Naive thymus-derived CD4-positive, alpha-beta T cell (primary cell): Measurements from ENCODE around the gene SLC24A2. TPM values are rescaled to one million over a fixed set of nuclear protein-coding genes. Genes with fewer than 3 reads are reported as not detected.

ENCODE experiments used
- ATAC-seq: fragments of 150-1000 bp; cut with Tn5 transposase; 2 replicates; pipeline ENCODE4 v1.10.0; 2021; ENCODE audit warnings: mild to moderate bottlenecking, moderate library complexity
- CTCF ChIA-PET: fragments of 350-600 bp; sonication (Branson Sonifier 250); formaldehyde crosslinking; loops from one replicate; lab custom pipeline; 2021; ENCODE audit warnings: antibody characterized with exemption; lab: Charles Lee
- POLR2A ChIA-PET: fragments of 350-600 bp; sonication (Branson Sonifier 250); formaldehyde crosslinking; loops from one replicate; lab custom pipeline; 2021; ENCODE audit warnings: antibody characterized with exemption, inconsistent platforms; lab: Charles Lee
- DNase-seq, 9 donors: peaks; one replicate each; pipeline versions ENCODE4 v3.0.0 to v3.0.0-alpha.2; 2020 to 2022; ENCODE audit warnings: mixed read lengths in 1 of 9
- H3K27ac ChIP-seq: one replicate; pipeline ENCODE4 v1.7.0; 2013; ENCODE audit warnings: mild to moderate bottlenecking, low read depth, low read length, moderate library complexity
- H3K27me3 ChIP-seq, 2 donors: one replicate each; pipeline ENCODE4 v1.7.0; 2013; ENCODE audit warnings: low read length in 2 of 2, mild to moderate bottlenecking in 2 of 2, moderate library complexity in 2 of 2; ENCODE audit not compliant: control insufficient read depth in 2 of 2, insufficient read depth in 2 of 2
- H3K36me3 ChIP-seq, 3 experiments: 1 replicate in 2 of 3; 2 replicates in 1 of 3; pipeline ENCODE4 v1.7.0; 2013; ENCODE audit warnings: low read length in 3 of 3, mild to moderate bottlenecking in 3 of 3, moderate library complexity in 1 of 3; ENCODE audit not compliant: insufficient read depth in 3 of 3, control insufficient read depth in 2 of 3
- H3K4me1 ChIP-seq, 2 donors: one replicate each; pipeline ENCODE4 v1.7.0; 2013; ENCODE audit warnings: low read length in 2 of 2, mild to moderate bottlenecking in 2 of 2, moderate library complexity in 1 of 2; ENCODE audit not compliant: control insufficient read depth in 2 of 2, insufficient read depth in 2 of 2
- H3K4me3 ChIP-seq: 2 replicates; pipeline ENCODE4 v1.7.0; 2013; ENCODE audit warnings: mild to moderate bottlenecking, low read length
- H3K9me3 ChIP-seq, 3 experiments: 1 replicate in 2 of 3; 2 replicates in 1 of 3; pipeline ENCODE4 v1.7.0; 2013; ENCODE audit warnings: low read length in 3 of 3; ENCODE audit not compliant: control insufficient read depth in 2 of 3
- H3K27ac Mint-ChIP-seq, 9 donors: one replicate each; pipeline ENCODE4 v1.8.0; 2020 to 2022; ENCODE audit warnings: mixed read lengths in 9 of 9, mild to moderate bottlenecking in 8 of 9, moderate library complexity in 5 of 9, inconsistent platforms in 2 of 9
- H3K27me3 Mint-ChIP-seq, 5 donors: one replicate each; pipeline ENCODE4 v1.8.0; 2021 to 2022; ENCODE audit warnings: mixed read lengths in 5 of 5, mild to moderate bottlenecking in 1 of 5
- H3K36me3 Mint-ChIP-seq, 5 donors: one replicate each; pipeline ENCODE4 v1.8.0; 2020 to 2022; ENCODE audit warnings: mixed read lengths in 5 of 5, mild to moderate bottlenecking in 3 of 5, inconsistent platforms in 1 of 5
- H3K4me1 Mint-ChIP-seq, 7 donors: one replicate each; pipeline ENCODE4 v1.8.0; 2020 to 2022; ENCODE audit warnings: mixed read lengths in 7 of 7, mild to moderate bottlenecking in 3 of 7, inconsistent platforms in 1 of 7
- H3K4me3 Mint-ChIP-seq, 10 donors: one replicate each; pipeline ENCODE4 v1.8.0; 2020 to 2022; ENCODE audit warnings: mild to moderate bottlenecking in 10 of 10, mixed read lengths in 10 of 10, moderate library complexity in 6 of 10, inconsistent platforms in 2 of 10
- H3K9me3 Mint-ChIP-seq, 11 donors: one replicate each; pipeline ENCODE4 v1.8.0; 2020 to 2022; ENCODE audit warnings: mixed read lengths in 11 of 11, mild to moderate bottlenecking in 4 of 11, inconsistent platforms in 1 of 11, moderate library complexity in 1 of 11
- intact Hi-C, 2 donors: fragments of 100-400 bp; cut with micrococcal nuclease; formaldehyde crosslinking; loops; one replicate each; pipeline ENCODE4 v1.15.1; 2023
- polyA plus RNA-seq, 2 donors: library from polyadenylated mRNA; unstranded; fragments of 300-500 nt; fragmentation: Illumina TruSeq; gene quantifications; one replicate each; pipeline ENCODE4 v1.2.3, GENCODE V29; 2021
- total RNA-seq, 6 experiments: library from RNA in 5 of 6; stranded (reverse) in 5 of 6; gene quantifications; 1 replicate in 5 of 6; 2 replicates in 1 of 6; pipeline ENCODE4 v1.2.3 and lab custom pipeline; 2021 to 2026

The SLC24A2 gene
- total and polyA plus RNA-seq, 7 experiments from 2014 or later: 0.11 TPM; not detected in 6

DNA sequence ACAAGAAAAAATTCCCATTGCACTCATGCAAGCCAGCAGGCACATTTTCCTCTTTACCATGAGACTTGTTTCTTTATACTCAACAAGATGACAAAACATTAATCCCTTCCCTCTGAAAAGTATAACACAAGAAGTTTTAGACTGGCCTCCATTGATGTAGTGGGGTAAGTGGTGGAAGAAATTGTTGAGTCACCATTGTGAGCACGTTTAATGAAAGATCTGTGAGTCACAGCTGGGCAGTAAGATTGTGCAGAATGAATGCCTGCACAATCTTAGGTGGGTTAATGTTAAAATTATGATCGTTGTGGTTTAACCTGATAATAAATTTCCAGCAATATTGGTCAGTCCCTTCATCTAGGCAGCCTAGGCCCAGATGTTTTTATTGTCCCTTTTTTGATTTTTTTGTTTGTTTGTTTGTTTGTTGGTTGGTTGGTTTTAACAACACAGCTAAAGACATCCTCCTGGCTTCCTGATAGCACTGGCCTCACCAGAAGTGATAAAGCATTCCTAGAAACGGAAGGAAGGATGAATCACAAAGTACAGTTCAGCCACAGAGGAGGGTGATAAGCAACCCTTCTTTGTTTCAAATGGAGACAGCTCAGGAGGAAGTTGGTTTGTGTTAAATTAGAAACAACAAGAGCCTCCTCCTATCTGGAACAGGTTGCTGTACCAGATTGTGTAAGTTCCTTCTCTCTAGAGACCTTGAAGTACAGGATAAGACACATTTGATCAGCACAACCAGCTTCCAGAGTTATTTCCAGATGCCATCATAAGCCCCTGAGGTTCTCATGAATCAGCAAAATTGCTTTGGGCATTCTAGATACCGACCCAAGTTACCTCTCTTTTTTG, 40.3 kb downstream of the SLC24A2 start:
- Mint-ChIP-seq H3K9me3 (peaks cover 0 to 7% (median 0%) of the 10 kb centered on the region in 11 donors), H3K27ac (peak overlapping the region in 1 of 9 donors; percentile 30), H3K36me3 (peaks cover 0 to 11% (median 0%) of the 10 kb centered on the region in 5 donors), H3K4me3 (peak overlapping the region in 1 of 10 donors; percentile 60), H3K4me1 (peaks cover 0 to 31% (median 0%) of the 10 kb centered on the region in 7 donors), H3K27me3 (peaks cover 0 to 31% (median 7%) of the 10 kb centered on the region in 5 donors)
- Histone ChIP-seq H3K27ac (no peak overlapping the region), H3K36me3 (no peaks in the 10 kb centered on the region), H3K27me3 (no peaks in the 10 kb centered on the region), H3K9me3 (no peaks in the 10 kb centered on the region), H3K4me1 (no peaks in the 10 kb centered on the region), H3K4me3 (no peak overlapping the region)
- POLR2A ChIA-PET: no interaction called here
- intact Hi-C loops: no loop called here
- ATAC-seq: peak; percentile 82
- CTCF ChIA-PET: no interaction called here
- no peak for DNase-seq

DNA sequence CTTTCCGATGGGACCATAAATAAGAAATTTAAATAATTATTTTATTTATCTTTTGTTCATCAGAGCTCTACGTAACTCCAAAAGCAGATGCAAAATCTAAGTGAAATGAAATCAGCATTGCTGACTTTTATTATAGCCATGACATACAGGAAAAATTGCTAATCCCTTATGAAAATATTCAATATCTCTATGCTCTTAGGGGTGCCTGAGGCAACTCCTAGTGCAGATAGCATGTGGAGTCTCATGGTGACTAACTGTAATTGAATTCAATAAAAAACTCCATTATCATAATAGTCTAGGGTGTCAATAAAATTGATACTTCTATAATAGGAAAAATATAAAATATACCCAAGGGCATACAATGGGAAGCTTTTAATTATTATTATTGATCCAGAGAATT, 42.6 kb downstream of the SLC24A2 start:
- no peaks in the 10 kb centered on the region for H3K36me3 ChIP-seq
- DNase-seq (no peak), ATAC-seq (no peak)
- no peak overlapping the region for H3K4me3 Mint-ChIP-seq
- H3K4me1 ChIP-seq: no peaks in the 10 kb centered on the region
- intact Hi-C loops: no loop called here
- ChIA-PET CTCF (no interaction called here), POLR2A (no interaction called here)
- H3K27ac ChIP-seq: no peak overlapping the region
- peaks cover 0 to 11% (median 0%) of the 10 kb centered on the region in 5 donors for H3K36me3 Mint-ChIP-seq
- H3K4me3 ChIP-seq: no peak overlapping the region
- H3K4me1 Mint-ChIP-seq: peaks cover 0 to 28% (median 0%) of the 10 kb centered on the region in 7 donors
- no peaks in the 10 kb centered on the region for H3K27me3 ChIP-seq
- peaks cover 0 to 7% (median 0%) of the 10 kb centered on the region in 11 donors for H3K9me3 Mint-ChIP-seq
- no peak overlapping the region for H3K27ac Mint-ChIP-seq
- H3K27me3 Mint-ChIP-seq: peaks cover 0 to 23% (median 3%) of the 10 kb centered on the region in 5 donors
- H3K9me3 ChIP-seq: no peaks in the 10 kb centered on the region

- POLR2A ChIA-PET: no interaction called here
- no peak overlapping the region for H3K4me3 ChIP-seq
- no peak overlapping the region for H3K27ac ChIP-seq
- DNase-seq: no peak
- H3K4me1 ChIP-seq: no peaks in the 10 kb centered on the region
- Mint-ChIP-seq H3K27me3 (peaks cover 0 to 33% (median 12%) of the 10 kb centered on the region in 5 donors), H3K4me1 (no peaks in the 10 kb centered on the region), H3K36me3 (no peaks in the 10 kb centered on the region), H3K4me3 (no peak overlapping the region), H3K27ac (no peak overlapping the region), H3K9me3 (peaks cover 0 to 6% (median 0%) of the 10 kb centered on the region in 11 donors)
- intact Hi-C loops: no loop called here
- no peaks in the 10 kb centered on the region for H3K9me3 ChIP-seq
- no peaks in the 10 kb centered on the region for H3K36me3 ChIP-seq
- CTCF ChIA-PET: no interaction called here
- no peak for ATAC-seq
- H3K27me3 ChIP-seq: no peaks in the 10 kb centered on the region
Measured at GRCh38 chr9:19741178-19741577, 47.7 kb downstream of the SLC24A2 start.
